ES-I3 (cell line): ENCODE results near the gene SCAF4.

ENCODE experiments used
- H3K36me3 ChIP-seq: 2 replicates; pipeline ENCODE4 v1.6.1; 2013; ENCODE audit warnings: mild to moderate bottlenecking, low read length, control low read depth, moderate library complexity; ENCODE audit not compliant: insufficient read depth
- H3K4me1 ChIP-seq: 2 replicates; pipeline ENCODE4 v1.6.1; 2013; ENCODE audit warnings: mild to moderate bottlenecking, control low read depth, low read length; ENCODE audit not compliant: insufficient read depth
- H3K9ac ChIP-seq: 2 replicates; pipeline ENCODE4 v1.6.1; 2013; ENCODE audit warnings: low read depth, mild to moderate bottlenecking, low read length, moderate library complexity
- H3K9me3 ChIP-seq: 2 replicates; pipeline ENCODE4 v1.6.1; 2013; ENCODE audit warnings: mild to moderate bottlenecking, low read length, moderate library complexity; ENCODE audit not compliant: control insufficient read depth, insufficient read depth

The SCAF4 gene

GRCh38 chr21:31711745-31712285 is 20.1 kb downstream of the SCAF4 start:
- peaks cover 22% of the 10 kb centered on the region; the same call in 1 of the 2 replicates for H3K4me1 ChIP-seq
- no peak overlapping the region for H3K9ac ChIP-seq
- no peaks in the 10 kb centered on the region for H3K9me3 ChIP-seq
- H3K36me3 ChIP-seq = no peaks in the 10 kb centered on the region

DNA sequence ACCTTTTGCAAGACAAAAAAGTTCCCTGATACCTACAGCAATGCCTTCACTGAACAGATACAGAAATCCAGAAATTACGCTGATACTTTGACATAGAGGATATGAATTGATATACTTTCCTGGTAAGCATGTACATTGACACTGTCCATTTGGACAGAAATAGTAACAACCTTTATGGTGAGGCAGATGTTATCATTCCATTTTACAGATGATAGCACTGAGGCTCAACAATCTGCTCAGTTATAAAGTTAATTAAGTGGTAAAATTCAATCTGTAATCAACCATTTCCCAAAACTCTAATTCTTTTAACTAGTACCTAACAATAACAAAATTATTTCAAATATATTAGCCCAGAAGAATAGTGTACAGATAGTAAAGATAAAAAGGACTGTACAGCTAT is 20.6 kb downstream of the SCAF4 start:
- Histone ChIP-seq H3K36me3 (no peaks in the 10 kb centered on the region), H3K9ac (no peak overlapping the region), H3K4me1 (peaks cover 17% of the 10 kb centered on the region; the same call in 1 of the 2 replicates), H3K9me3 (no peaks in the 10 kb centered on the region)

- H3K9ac ChIP-seq = no peak overlapping the region
- peaks cover 17% of the 10 kb centered on the region; the same call in 1 of the 2 replicates for H3K4me1 ChIP-seq
- H3K9me3 ChIP-seq = no peaks in the 10 kb centered on the region
- no peaks in the 10 kb centered on the region for H3K36me3 ChIP-seq
Measured at GRCh38 chr21:31710586-31710985, 21.3 kb downstream of the SCAF4 start.

- Histone ChIP-seq H3K36me3 (no peaks in the 10 kb centered on the region), H3K9ac (no peak overlapping the region), H3K9me3 (no peaks in the 10 kb centered on the region), H3K4me1 (no peaks in the 10 kb centered on the region)
Measured at GRCh38 chr21:31708541-31708940, 23.4 kb downstream of the SCAF4 start.

GRCh38 chr21:31707499-31707898 is 24.4 kb downstream of the SCAF4 start:
- Histone ChIP-seq H3K9me3 (no peaks in the 10 kb centered on the region), H3K4me1 (no peaks in the 10 kb centered on the region), H3K36me3 (no peaks in the 10 kb centered on the region), H3K9ac (no peak overlapping the region)

DNA sequence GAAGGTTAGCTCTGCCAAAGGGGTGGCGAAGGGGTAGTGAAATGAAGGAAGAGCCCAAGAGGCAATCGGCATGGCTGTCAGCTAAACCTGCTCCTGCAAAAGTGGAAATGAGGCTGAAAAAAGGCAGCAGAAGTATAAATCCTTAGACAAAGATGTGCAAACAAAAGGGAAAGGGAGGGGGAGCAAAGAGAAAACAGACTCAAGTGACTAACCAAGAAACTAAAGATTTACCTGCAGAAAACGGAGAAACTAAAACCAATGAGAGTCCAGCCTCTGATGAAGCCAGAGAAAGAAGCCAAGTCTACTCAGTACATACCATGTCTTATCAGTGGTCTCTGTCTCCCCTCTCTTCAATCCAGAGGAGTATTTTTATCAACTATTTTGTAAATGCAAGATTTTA is 25.4 kb downstream of the SCAF4 start:
- Histone ChIP-seq H3K36me3 (peaks cover 4% of the 10 kb centered on the region), H3K9me3 (no peaks in the 10 kb centered on the region), H3K9ac (no peak overlapping the region), H3K4me1 (no peaks in the 10 kb centered on the region)

DNA sequence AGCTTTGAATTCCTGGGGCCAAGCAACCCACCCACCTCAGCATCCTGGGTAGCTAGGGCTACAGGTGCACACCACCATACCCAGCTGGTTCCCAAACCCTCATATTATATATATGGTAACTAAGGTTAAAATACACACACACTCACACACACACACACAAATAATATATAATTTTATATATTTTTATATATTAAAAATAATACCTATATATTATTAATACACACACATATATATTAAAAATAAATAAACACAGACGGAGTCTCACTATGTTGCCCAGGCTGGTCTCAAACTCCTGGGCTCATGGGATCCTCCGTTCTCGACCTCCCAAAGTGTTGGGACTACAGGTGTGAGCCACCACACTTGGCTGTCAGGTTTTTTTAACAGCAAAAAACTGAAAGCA is 31.9 kb downstream of the SCAF4 start:
- H3K36me3 ChIP-seq = peaks cover 26% of the 10 kb centered on the region
- H3K4me1 ChIP-seq = no peaks in the 10 kb centered on the region
- no peak overlapping the region for H3K9ac ChIP-seq
- no peaks in the 10 kb centered on the region for H3K9me3 ChIP-seq

GRCh38 chr21:31698461-31698860 is 33.5 kb downstream of the SCAF4 start:
- Histone ChIP-seq H3K9ac (no peak overlapping the region), H3K36me3 (peaks cover 30% of the 10 kb centered on the region), H3K9me3 (no peaks in the 10 kb centered on the region), H3K4me1 (no peaks in the 10 kb centered on the region)

DNA sequence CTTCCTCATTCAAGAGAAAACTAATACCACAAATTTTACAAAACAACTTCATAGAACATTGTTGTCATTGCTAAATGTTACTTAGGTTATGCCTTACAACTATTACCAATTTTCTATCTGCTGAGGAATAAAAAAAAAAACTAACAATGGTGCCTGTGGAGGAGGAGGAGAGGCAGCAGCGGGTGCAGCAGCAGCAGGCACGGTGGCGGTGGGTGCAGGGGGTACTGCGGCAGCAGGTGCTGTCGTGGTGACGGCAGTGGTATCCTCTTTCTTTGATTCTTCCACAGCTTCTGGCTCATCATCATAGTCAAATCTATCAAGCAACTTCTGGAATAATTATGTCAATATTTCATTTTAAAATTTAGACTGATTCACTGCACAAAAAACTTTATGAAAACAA is 35.5 kb downstream of the SCAF4 start:
- Histone ChIP-seq H3K9me3 (no peaks in the 10 kb centered on the region), H3K9ac (no peak overlapping the region), H3K36me3 (peaks cover 34% of the 10 kb centered on the region), H3K4me1 (no peaks in the 10 kb centered on the region)

- Histone ChIP-seq H3K9me3 (no peaks in the 10 kb centered on the region), H3K36me3 (peaks cover 26% of the 10 kb centered on the region), H3K9ac (no peak overlapping the region), H3K4me1 (no peaks in the 10 kb centered on the region)
Measured at GRCh38 chr21:31693222-31693621, 38.7 kb downstream of the SCAF4 start.

DNA sequence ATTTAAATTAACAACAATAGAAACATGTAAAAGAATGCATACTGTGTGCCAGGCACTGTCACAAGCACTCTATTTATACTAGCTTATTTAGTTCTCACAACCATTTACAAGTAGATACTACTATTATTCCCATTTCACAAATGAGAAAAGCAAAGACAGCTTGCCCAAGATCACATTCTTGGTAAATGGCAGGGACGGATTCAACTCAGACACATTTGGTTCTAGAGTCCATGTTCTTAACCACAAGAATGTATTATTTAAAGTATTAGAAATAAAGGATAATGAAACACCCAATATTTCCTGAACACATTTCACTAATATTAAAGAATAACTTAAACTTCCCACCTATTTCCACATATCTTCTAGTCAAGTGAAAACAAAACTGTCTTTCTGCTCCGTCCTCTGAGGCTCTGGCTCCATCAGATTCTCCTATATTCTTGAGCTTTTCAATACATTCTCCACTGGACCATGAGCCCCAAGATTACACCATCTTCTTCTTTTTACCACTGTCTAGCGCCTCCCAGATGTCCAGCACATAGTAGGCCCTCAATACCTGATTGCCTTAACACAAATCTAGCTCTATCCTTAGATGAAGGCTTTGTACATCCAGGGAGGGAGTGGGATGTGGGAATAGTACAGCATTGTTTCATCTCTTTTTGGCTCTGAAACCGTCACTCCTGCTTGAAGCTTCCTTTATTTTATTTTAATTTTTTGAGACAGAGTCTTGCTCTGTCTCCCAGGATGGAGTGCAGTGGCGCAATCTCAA is 43.1 kb downstream of the SCAF4 start:
- H3K4me1 ChIP-seq = no peaks in the 10 kb centered on the region
- no peak overlapping the region for H3K9ac ChIP-seq
- no peaks in the 10 kb centered on the region for H3K9me3 ChIP-seq
- peaks cover 23% of the 10 kb centered on the region for H3K36me3 ChIP-seq

DNA sequence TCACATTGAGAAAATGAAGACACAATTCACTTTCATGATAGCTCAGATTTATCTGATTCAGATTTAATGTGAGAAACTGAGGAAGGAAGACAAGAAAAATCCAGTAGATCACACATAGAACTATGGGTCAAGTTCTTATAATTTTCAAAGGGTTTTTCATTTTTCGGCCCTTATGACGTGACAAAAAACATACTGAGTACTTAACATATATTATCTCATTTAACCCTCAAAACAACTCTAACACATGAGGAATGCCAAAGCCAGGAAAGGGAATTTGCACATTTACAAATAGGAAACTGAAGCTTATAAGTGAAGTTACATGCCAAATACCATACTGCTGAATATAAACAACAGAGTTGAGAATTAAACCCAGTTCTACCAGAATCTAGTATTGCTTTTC is 44.8 kb downstream of the SCAF4 start:
- peaks cover 14% of the 10 kb centered on the region for H3K36me3 ChIP-seq
- H3K9ac ChIP-seq = no peak overlapping the region
- no peaks in the 10 kb centered on the region for H3K9me3 ChIP-seq
- no peaks in the 10 kb centered on the region for H3K4me1 ChIP-seq

GRCh38 chr21:31686272-31686915 is 45.5 kb downstream of the SCAF4 start:
- Histone ChIP-seq H3K4me1 (no peaks in the 10 kb centered on the region), H3K36me3 (peaks cover 14% of the 10 kb centered on the region), H3K9ac (no peak overlapping the region), H3K9me3 (no peaks in the 10 kb centered on the region)

- Histone ChIP-seq H3K36me3 (peaks cover 9% of the 10 kb centered on the region), H3K9me3 (no peaks in the 10 kb centered on the region), H3K9ac (no peak overlapping the region), H3K4me1 (no peaks in the 10 kb centered on the region)
Measured at GRCh38 chr21:31684918-31685317, 47.0 kb downstream of the SCAF4 start.

DNA sequence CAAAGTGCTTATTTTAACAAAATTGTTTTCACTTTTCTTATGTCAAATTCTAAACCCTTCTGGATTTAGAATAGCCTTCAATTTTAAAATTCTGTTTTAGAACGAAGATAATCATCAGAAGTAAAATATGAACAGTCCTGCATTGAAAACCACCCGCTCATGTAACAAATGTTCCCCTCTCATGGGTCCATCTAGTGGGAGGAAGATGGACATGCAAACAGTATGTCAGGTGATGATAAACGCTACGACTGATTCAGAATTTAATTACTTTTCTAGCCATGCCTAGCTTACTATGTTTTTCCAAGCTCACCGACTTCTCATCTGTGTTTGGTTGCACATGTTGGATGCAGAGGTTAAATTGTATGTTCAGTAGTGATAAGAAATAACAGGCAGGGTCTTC is 48.9 kb downstream of the SCAF4 start:
- Histone ChIP-seq H3K4me1 (no peaks in the 10 kb centered on the region), H3K9ac (no peak overlapping the region), H3K36me3 (peaks cover 9% of the 10 kb centered on the region; the same call in 1 of the 2 replicates), H3K9me3 (no peaks in the 10 kb centered on the region)
